Duodenal mucosa (tissue), 2 donors: ENCODE data around the gene GNRHR.
"Not testable (repeated sequence)": the region's sequence is repeated elsewhere in the genome, so short reads cannot be mapped to it uniquely, and the experiment has no call there.

Source experiments
- H3K27ac ChIP-seq: one replicate; pipeline ENCODE4 v1.7.0; 2013; ENCODE audit warnings: low read depth, low read length
- H3K27me3 ChIP-seq, 2 donors: one replicate each; pipeline ENCODE4 v1.7.0; 2013; ENCODE audit warnings: low read length in 2 of 2, control low read depth in 1 of 2; ENCODE audit not compliant: insufficient read depth in 2 of 2, control insufficient read depth in 1 of 2
- H3K36me3 ChIP-seq, 2 donors: one replicate each; pipeline ENCODE4 v1.7.0; 2013; ENCODE audit warnings: low read length in 2 of 2, control low read depth in 1 of 2; ENCODE audit not compliant: insufficient read depth in 2 of 2, control insufficient read depth in 1 of 2
- H3K4me1 ChIP-seq, 2 donors: one replicate each; pipeline ENCODE4 v1.7.0; 2013; ENCODE audit warnings: low read length in 2 of 2, control low read depth in 1 of 2; ENCODE audit not compliant: insufficient read depth in 2 of 2, control insufficient read depth in 1 of 2
- H3K4me3 ChIP-seq, 2 donors: one replicate each; pipeline ENCODE4 v1.7.0; 2013; ENCODE audit warnings: low read length in 2 of 2, low read depth in 1 of 2
- H3K9ac ChIP-seq, 2 donors: one replicate each; pipeline ENCODE4 v1.7.0; 2013; ENCODE audit warnings: low read length in 2 of 2, low read depth in 1 of 2
- H3K9me3 ChIP-seq, 2 donors: one replicate each; pipeline ENCODE4 v1.7.0; 2013; ENCODE audit warnings: low read length in 2 of 2, control low read depth in 1 of 2; ENCODE audit not compliant: control insufficient read depth in 1 of 2

Gene GNRHR

GRCh38 chr4:67735325-67735724, 18.9 kb downstream of the GNRHR start:
- Histone ChIP-seq H3K9ac (no peak overlapping the region), H3K27me3 (no peaks in the 10 kb centered on the region), H3K4me1 (no peaks in the 10 kb centered on the region), H3K4me3 (no peak overlapping the region), H3K9me3 (no peaks in the 10 kb centered on the region), H3K27ac (no peak overlapping the region), H3K36me3 (no peaks in the 10 kb centered on the region)

- not testable (repeated sequence) for H3K27me3 ChIP-seq, H3K9ac ChIP-seq, H3K36me3 ChIP-seq, H3K4me1 ChIP-seq, H3K9me3 ChIP-seq, H3K4me3 ChIP-seq, H3K27ac ChIP-seq
These were observed 23.7 kb downstream of the GNRHR start for GRCh38 chr4:67730511-67730910.

GRCh38 chr4:67727124-67727850, 26.9 kb downstream of the GNRHR start:
- Histone ChIP-seq H3K27me3 (no peaks in the 10 kb centered on the region), H3K27ac (no peak overlapping the region), H3K4me3 (no peak overlapping the region), H3K4me1 (no peaks in the 10 kb centered on the region), H3K36me3 (no peaks in the 10 kb centered on the region), H3K9ac (no peak overlapping the region), H3K9me3 (peaks cover 0 to 6% of the 10 kb centered on the region in 2 donors)

GRCh38 chr4:67725981-67726380, 28.2 kb downstream of the GNRHR start:
- Histone ChIP-seq H3K27me3 (no peaks in the 10 kb centered on the region), H3K9me3 (peaks cover 0 to 6% of the 10 kb centered on the region in 2 donors), H3K4me3 (no peak overlapping the region), H3K36me3 (no peaks in the 10 kb centered on the region), H3K4me1 (no peaks in the 10 kb centered on the region), H3K9ac (no peak overlapping the region), H3K27ac (no peak overlapping the region)

GRCh38 chr4:67725132-67725531, 29.1 kb downstream of the GNRHR start:
- no peak overlapping the region for H3K4me3 ChIP-seq

GRCh38 chr4:67723949-67724348, 30.2 kb downstream of the GNRHR start:
- Histone ChIP-seq H3K36me3 (peaks cover 5 to 6% of the 10 kb centered on the region in 2 donors), H3K27me3 (no peaks in the 10 kb centered on the region), H3K4me1 (no peaks in the 10 kb centered on the region), H3K4me3 (no peak overlapping the region), H3K9ac (no peak overlapping the region), H3K9me3 (peaks cover 0 to 6% of the 10 kb centered on the region in 2 donors), H3K27ac (no peak overlapping the region)

More at GRCh38 chr4:67725132-67725531, 29.1 kb downstream of the GNRHR start:
- no peak overlapping the region for H3K9ac ChIP-seq
- H3K36me3 ChIP-seq: peaks cover 5 to 6% of the 10 kb centered on the region in 2 donors
- peaks cover 0 to 6% of the 10 kb centered on the region in 2 donors for H3K9me3 ChIP-seq
- H3K27me3 ChIP-seq: no peaks in the 10 kb centered on the region
- H3K27ac ChIP-seq: no peak overlapping the region
- no peaks in the 10 kb centered on the region for H3K4me1 ChIP-seq

GRCh38 chr4:67723341-67723740, 30.8 kb downstream of the GNRHR start:
- peaks cover 0 to 6% of the 10 kb centered on the region in 2 donors for H3K9me3 ChIP-seq
- no peaks in the 10 kb centered on the region for H3K27me3 ChIP-seq
- H3K4me1 ChIP-seq: no peaks in the 10 kb centered on the region
- no peak overlapping the region for H3K9ac ChIP-seq
- H3K4me3 ChIP-seq: no peak overlapping the region
- no peak overlapping the region for H3K27ac ChIP-seq
- peaks cover 5 to 6% of the 10 kb centered on the region in 2 donors for H3K36me3 ChIP-seq

GRCh38 chr4:67721770-67722597, 32.2 kb downstream of the GNRHR start:
- Histone ChIP-seq H3K27ac (no peak overlapping the region), H3K4me1 (no peaks in the 10 kb centered on the region), H3K27me3 (no peaks in the 10 kb centered on the region), H3K9me3 (no peaks in the 10 kb centered on the region), H3K4me3 (no peak overlapping the region), H3K36me3 (peaks cover 5 to 6% of the 10 kb centered on the region in 2 donors), H3K9ac (no peak overlapping the region)

GRCh38 chr4:67721315-67721769, 32.8 kb downstream of the GNRHR start:
- no peaks in the 10 kb centered on the region for H3K4me1 ChIP-seq
- no peaks in the 10 kb centered on the region for H3K27me3 ChIP-seq
- no peak overlapping the region for H3K27ac ChIP-seq
- no peak overlapping the region for H3K4me3 ChIP-seq
- peaks cover 5 to 9% of the 10 kb centered on the region in 2 donors for H3K36me3 ChIP-seq
- no peak overlapping the region for H3K9ac ChIP-seq
- no peaks in the 10 kb centered on the region for H3K9me3 ChIP-seq

- no peaks in the 10 kb centered on the region for H3K27me3 ChIP-seq
- no peak overlapping the region for H3K27ac ChIP-seq
- H3K9me3 ChIP-seq: no peaks in the 10 kb centered on the region
- H3K4me1 ChIP-seq: no peaks in the 10 kb centered on the region
- no peak overlapping the region for H3K9ac ChIP-seq
- H3K4me3 ChIP-seq: no peak overlapping the region
- peaks cover 5 to 9% of the 10 kb centered on the region in 2 donors for H3K36me3 ChIP-seq
These were observed 34.1 kb downstream of the GNRHR start for GRCh38 chr4:67719953-67720617.
